WTC11 (cell line): ENCODE results near the gene TMEM82. TPM values are rescaled to one million over a fixed set of nuclear protein-coding genes. Genes with fewer than 3 reads are reported as not detected.

Source experiments
- ATAC-seq: fragments of 200-7000 bp; cut with Tn5 transposase; 2 replicates; pipeline ENCODE4 v1.10.0; 2021; ENCODE audit warnings: mild to moderate bottlenecking, moderate library complexity
- CTCF ChIA-PET: fragments of 300-600 bp; sonication (Branson Sonifier 250); formaldehyde crosslinking; loops from one replicate; lab custom pipeline; 2021; ENCODE audit warnings: antibody characterized with exemption; lab: Charles Lee
- POLR2A ChIA-PET: fragments of 350-600 bp; sonication (Branson Sonifier 250); formaldehyde crosslinking; loops from one replicate; lab custom pipeline; 2021; ENCODE audit warnings: antibody characterized with exemption; lab: Charles Lee
- DNase-seq: peaks from one replicate; pipeline ENCODE4 v3.0.0; 2021; ENCODE audit warnings: low spot score
- H3K27ac Mint-ChIP-seq: 2 replicates; pipeline ENCODE4 v1.8.0; 2021; ENCODE audit warnings: mixed read lengths
- H3K27me3 Mint-ChIP-seq: 2 replicates; pipeline ENCODE4 v1.8.0; 2021; ENCODE audit warnings: low read depth, mild to moderate bottlenecking, moderate library complexity, mixed read lengths
- H3K36me3 Mint-ChIP-seq: 2 replicates; pipeline ENCODE4 v1.8.0; 2021; ENCODE audit warnings: mixed read lengths
- H3K4me1 Mint-ChIP-seq: 2 replicates; pipeline ENCODE4 v1.8.0; 2022; ENCODE audit warnings: mixed read lengths
- H3K4me3 Mint-ChIP-seq: 2 replicates; pipeline ENCODE4 v1.8.0; 2021; ENCODE audit warnings: mild to moderate bottlenecking, moderate library complexity, mixed read lengths
- H3K9me3 Mint-ChIP-seq: 2 replicates; pipeline ENCODE4 v1.8.0; 2021; ENCODE audit warnings: mixed read lengths
- CBFB ChIP-seq: sonication (generic); formaldehyde crosslinking; IDR thresholded peaks from 2 replicates; pipeline ENCODE4 v1.8.1; 2022; ENCODE audit warnings: mild to moderate bottlenecking, low read depth, missing genetic modification reagents
- CREB1 ChIP-seq: sonication (generic); formaldehyde crosslinking; IDR thresholded peaks from 2 replicates; pipeline ENCODE4 v1.8.0; 2023; ENCODE audit warnings: mild to moderate bottlenecking, missing genetic modification reagents
- CTCF ChIP-seq: fragments of 200-600 bp; IDR thresholded peaks from 2 replicates; pipeline ENCODE4 v1.8.0; 2022; ENCODE audit warnings: antibody characterized with exemption
- HMGXB4 ChIP-seq: sonication (generic); formaldehyde crosslinking; IDR thresholded peaks from 2 replicates; pipeline ENCODE4 v1.8.1; 2023; ENCODE audit warnings: mild to moderate bottlenecking, moderate library complexity, missing genetic modification reagents
- IRF1 ChIP-seq: sonication (generic); formaldehyde crosslinking; IDR thresholded peaks from 2 replicates; pipeline ENCODE4 v1.8.0; 2023; ENCODE audit warnings: missing genetic modification reagents
- IRF2 ChIP-seq: sonication (generic); formaldehyde crosslinking; IDR thresholded peaks from 2 replicates; pipeline ENCODE4 v1.8.0; 2022; ENCODE audit warnings: low read depth, missing genetic modification reagents, borderline replicate concordance
- MXD4 ChIP-seq: fragments of 250-450 bp; sonication (Bioruptor Pico); IDR thresholded peaks from 2 replicates; pipeline ENCODE4 v1.8.0; 2021; ENCODE audit warnings: mild to moderate bottlenecking, moderate library complexity, borderline replicate concordance
- NFYB ChIP-seq: sonication (generic); formaldehyde crosslinking; conservative IDR thresholded peaks from 2 replicates; pipeline ENCODE4 v1.8.0; 2022; ENCODE audit warnings: low read depth, missing genetic modification reagents
- PRRX2 ChIP-seq: fragments of 250-450 bp; sonication (Bioruptor Pico); IDR thresholded peaks from 2 replicates; pipeline ENCODE4 v1.8.0; 2021; ENCODE audit warnings: mild to moderate bottlenecking
- RELA ChIP-seq: sonication (generic); formaldehyde crosslinking; IDR thresholded peaks from 2 replicates; pipeline ENCODE4 v1.8.1; 2022; ENCODE audit warnings: missing genetic modification reagents, mild to moderate bottlenecking, borderline replicate concordance
- SMAD3 ChIP-seq: sonication (generic); formaldehyde crosslinking; IDR thresholded peaks from 2 replicates; pipeline ENCODE4 v1.8.0; 2022; ENCODE audit warnings: missing genetic modification reagents, mild to moderate bottlenecking, borderline replicate concordance
- TEAD1 ChIP-seq: sonication (generic); formaldehyde crosslinking; IDR thresholded peaks from 2 replicates; pipeline ENCODE4 v1.8.0; 2022; ENCODE audit warnings: mild to moderate bottlenecking, missing genetic modification reagents
- TEAD4 ChIP-seq: sonication (generic); formaldehyde crosslinking; IDR thresholded peaks from 2 replicates; pipeline ENCODE4 v1.8.0; 2022; ENCODE audit warnings: mild to moderate bottlenecking, missing genetic modification reagents
- USF1 ChIP-seq: sonication (generic); formaldehyde crosslinking; IDR thresholded peaks from 2 replicates; pipeline ENCODE4 v1.8.0; 2022; ENCODE audit warnings: mild to moderate bottlenecking, missing genetic modification reagents
- ZBTB43 ChIP-seq: sonication (generic); formaldehyde crosslinking; IDR thresholded peaks from 2 replicates; pipeline ENCODE4 v1.8.1; 2023; ENCODE audit warnings: mild to moderate bottlenecking, missing genetic modification reagents
- ZNF263 ChIP-seq: sonication (generic); formaldehyde crosslinking; IDR thresholded peaks from 2 replicates; pipeline ENCODE4 v1.8.1; 2022; ENCODE audit warnings: low read depth, mild to moderate bottlenecking, moderate library complexity, missing genetic modification reagents
- ZNF532 ChIP-seq: fragments of 250-450 bp; sonication (Bioruptor Pico); IDR thresholded peaks from 2 replicates; pipeline ENCODE4 v1.9.0; 2021; ENCODE audit warnings: mild to moderate bottlenecking, borderline replicate concordance
- ZSCAN18 ChIP-seq: fragments of 250-450 bp; sonication (Bioruptor Pico); IDR thresholded peaks from 2 replicates; pipeline ENCODE4 v2.1.2; 2022; ENCODE audit warnings: mild to moderate bottlenecking, moderate library complexity
- total RNA-seq: library from RNA; stranded (reverse); gene quantifications from 3 replicates; pipeline ENCODE4 v1.2.3, GENCODE V29; 2021

Gene TMEM82
- total RNA-seq, 1 experiment from 2014 or later, result 0.48 TPM

- TF ChIP-seq ZNF532 (no peak), CREB1 (no peak), ZBTB43 (no peak), ZSCAN18 (CRISPR knock-in tag) (no peak), CBFB (CRISPR knock-in tag) (no peak), USF1 (CRISPR knock-in tag) (no peak), MXD4 (CRISPR knock-in tag) (no peak), TEAD4 (CRISPR knock-in tag) (no peak), PRRX2 (no peak), NFYB (CRISPR knock-in tag) (no peak), HMGXB4 (peak; percentile 53; the same call in 1 of the 2 replicates), SMAD3 (CRISPR knock-in tag) (no peak)
These were observed 1.1 kb upstream of the TMEM82 start (continued) for GRCh38 chr1:15740924-15741850.

- DNase-seq, result no peak
- H3K27ac Mint-ChIP-seq, result no peak overlapping the region; the same call in 1 of the 2 replicates
- ChIA-PET CTCF (interaction anchor here (1.3 kb wide), 1 partner anchor 16 kb away, joined by 3 read pairs; no protein-coding TSS in a partner anchor), POLR2A (no interaction called here)
- no peaks in the 10 kb centered on the region; the same call in 1 of the 2 replicates for H3K27me3 Mint-ChIP-seq
- no peak for ATAC-seq
- H3K9me3 Mint-ChIP-seq, result no peaks in the 10 kb centered on the region
- peaks cover 8% of the 10 kb centered on the region for H3K4me1 Mint-ChIP-seq
- no peaks in the 10 kb centered on the region for H3K36me3 Mint-ChIP-seq
- no peak overlapping the region for H3K4me3 Mint-ChIP-seq
- TF ChIP-seq CREB1, result no peak
- TF ChIP-seq RELA, result no peak
- TF ChIP-seq IRF2 (CRISPR knock-in tag), result no peak
- no peak for TF ChIP-seq ZNF263 (CRISPR knock-in tag)
- no peak for TF ChIP-seq SMAD3 (CRISPR knock-in tag)
- TF ChIP-seq CTCF, result no peak
- TF ChIP-seq IRF1 (CRISPR knock-in tag), result no peak
- TF ChIP-seq ZSCAN18 (CRISPR knock-in tag), result no peak
- no peak for TF ChIP-seq TEAD1
These were observed 1.9 kb downstream of the TMEM82 start for GRCh38 chr1:15744122-15744679.
